Measurements from ENCODE around the gene USP19. TPM values are rescaled to one million over a fixed set of nuclear protein-coding genes. Genes with fewer than 3 reads are reported as not detected.

Gene USP19
- polyA plus RNA-seq, 3 donors, result 18.4 to 55.7 (median 24.1) TPM

- H3K27ac Mint-ChIP-seq, result no peak overlapping the region
- H2AFZ ChIP-seq (ENCODE audit: insufficient read depth, low read depth, low read length, poor library complexity, severe bottlenecking), result no peak overlapping the region
- peaks cover 4 to 6% (median 5%) of the 10 kb centered on the region in 3 donors for H3K27me3 Mint-ChIP-seq (ENCODE audit: low read depth in 3 of 3)
- H3K4me3 Mint-ChIP-seq, result no peak overlapping the region
- no peak for DNase-seq
- H3K4me2 ChIP-seq (replicated peaks; ENCODE audit: extremely low read depth, low read length, poor library complexity, severe bottlenecking), result no peak overlapping the region
- H3K9me3 ChIP-seq (replicated peaks in 1 of 2; ENCODE audit: control insufficient read depth in 1 of 2, insufficient read depth in 1 of 2, low read length in 2 of 2), result no peaks in the 10 kb centered on the region
- H4K20me1 ChIP-seq (ENCODE audit: insufficient read depth, low read length), result no peaks in the 10 kb centered on the region
- no peak overlapping the region for H3K9ac ChIP-seq (ENCODE audit: insufficient read depth, low read length, poor library complexity, severe bottlenecking)
- H3K4me1 Mint-ChIP-seq, result peaks cover 29% of the 10 kb centered on the region
- no peaks in the 10 kb centered on the region for H3K36me3 Mint-ChIP-seq
- H3K4me3 ChIP-seq (replicated peaks in 1 of 3; ENCODE audit: low read depth in 2 of 3, low read length in 3 of 3), result no peak overlapping the region
- H3K9me3 Mint-ChIP-seq, result peaks cover 0 to 4% (median 0%) of the 10 kb centered on the region in 7 donors
- no peaks in the 10 kb centered on the region for H3K36me3 ChIP-seq (replicated peaks in 1 of 2; ENCODE audit: control insufficient read depth in 1 of 2, insufficient read depth in 2 of 2, low read length in 2 of 2)
- H3K27me3 ChIP-seq (ENCODE audit: control insufficient read depth in 2 of 2, insufficient read depth in 2 of 2, low read length in 2 of 2), result no peaks in the 10 kb centered on the region
- peaks cover 14 to 20% of the 10 kb centered on the region in 2 donors for H3K4me1 ChIP-seq (ENCODE audit: control insufficient read depth in 1 of 2, insufficient read depth in 2 of 2, low read length in 2 of 2)
- no peak overlapping the region for H3K27ac ChIP-seq (ENCODE audit: low read depth in 1 of 2, low read length in 2 of 2)
- intact Hi-C loops (cut with micrococcal nuclease), result loop anchor here in 1 of 2 donors (10.0 kb wide), 1 partner anchor 151 kb away; no protein-coding TSS in a partner anchor
- WGBS (ENCODE audit: insufficient coverage), result 89% methylated on average over 3 of the region's 4 CpGs
- TF ChIP-seq CTCF (IDR thresholded peaks at IDR 0.05), result no peak
- no peaks in the 10 kb centered on the region for H3K79me2 ChIP-seq (ENCODE audit: insufficient read depth, low read length)
These were observed 14.9 kb upstream of the USP19 start for GRCh38 chr3:49135499-49135898.

GRCh38 chr3:49134471-49135265 lies 14.0 kb upstream of the USP19 start:
- Histone ChIP-seq H2AFZ (ENCODE audit: insufficient read depth, low read depth, low read length, poor library complexity, severe bottlenecking) (no peak overlapping the region), H3K4me3 (replicated peaks in 1 of 3; ENCODE audit: low read depth in 2 of 3, low read length in 3 of 3) (no peak overlapping the region), H4K20me1 (ENCODE audit: insufficient read depth, low read length) (no peaks in the 10 kb centered on the region), H3K79me2 (ENCODE audit: insufficient read depth, low read length) (no peaks in the 10 kb centered on the region), H3K9me3 (replicated peaks in 1 of 2; ENCODE audit: control insufficient read depth in 1 of 2, insufficient read depth in 1 of 2, low read length in 2 of 2) (no peaks in the 10 kb centered on the region), H3K4me1 (ENCODE audit: control insufficient read depth in 1 of 2, insufficient read depth in 2 of 2, low read length in 2 of 2) (peaks cover 14 to 20% of the 10 kb centered on the region in 2 donors), H3K27ac (ENCODE audit: low read depth in 1 of 2, low read length in 2 of 2) (no peak overlapping the region), H3K4me2 (replicated peaks; ENCODE audit: extremely low read depth, low read length, poor library complexity, severe bottlenecking) (no peak overlapping the region), H3K27me3 (ENCODE audit: control insufficient read depth in 2 of 2, insufficient read depth in 2 of 2, low read length in 2 of 2) (no peaks in the 10 kb centered on the region), H3K9ac (ENCODE audit: insufficient read depth, low read length, poor library complexity, severe bottlenecking) (no peak overlapping the region), H3K36me3 (replicated peaks in 1 of 2; ENCODE audit: control insufficient read depth in 1 of 2, insufficient read depth in 2 of 2, low read length in 2 of 2) (no peaks in the 10 kb centered on the region)
- H3K36me3 Mint-ChIP-seq, result no peaks in the 10 kb centered on the region
- no peak for TF ChIP-seq CTCF (IDR thresholded peaks at IDR 0.05)
- H3K4me1 Mint-ChIP-seq, result peaks cover 29% of the 10 kb centered on the region
- H3K9me3 Mint-ChIP-seq, result peaks cover 0 to 3% (median 0%) of the 10 kb centered on the region in 7 donors
- DNase-seq, result no peak
- H3K27me3 Mint-ChIP-seq (ENCODE audit: low read depth in 3 of 3), result peaks cover 2 to 5% (median 4%) of the 10 kb centered on the region in 3 donors
- no peak overlapping the region for H3K4me3 Mint-ChIP-seq
- intact Hi-C loops (cut with micrococcal nuclease), result loop anchor here in 1 of 2 donors (10.0 kb wide), 1 partner anchor 150 kb away; no protein-coding TSS in a partner anchor
- 80% methylated on average over 3 of the region's 3 CpGs for WGBS (ENCODE audit: insufficient coverage)
- H3K27ac Mint-ChIP-seq, result peak overlapping the region in 1 of 7 donors; percentile 45
